IMR-90 (cell line): Measurements from ENCODE around the gene FANK1. TPM values are rescaled to one million over a fixed set of nuclear protein-coding genes. Genes with fewer than 3 reads are reported as not detected.

ENCODE experiments used
- ATAC-seq: fragments of 200-7000 bp; cut with Tn5 transposase; 2 replicates; pipeline ENCODE4 v1.9.1; 2020; ENCODE audit warnings: low read depth, mild to moderate bottlenecking, moderate library complexity
- BruUV-seq: library from RNA; stranded (reverse); fragments of 400-500 nt; replicated peaks from 2 replicates; lab custom pipeline; 2021; lab: Mats Ljungman, UMichigan
- CTCF ChIA-PET: fragments of 300-600 bp; formaldehyde crosslinking; extraction: SDS; loops from one replicate; lab custom pipeline; 2021; ENCODE audit warnings: antibody characterized with exemption; lab: Yijun Ruan, JAX
- POLR2A ChIA-PET: fragments of 300-600 bp; sonication (Branson Sonifier 250); formaldehyde crosslinking; loops from one replicate; lab custom pipeline; 2022; ENCODE audit warnings: antibody characterized with exemption; ENCODE audit not compliant: unreplicated experiment; lab: Charles Lee
- DNase-seq: peaks from one replicate; pipeline ENCODE4 v3.0.0; 2013
- H2AFZ ChIP-seq: replicated peaks from 2 replicates; pipeline ENCODE3; 2013; ENCODE audit warnings: low read length, mild to moderate bottlenecking; ENCODE audit not compliant: poor library complexity
- H2AK5ac ChIP-seq: 2 replicates; pipeline ENCODE4 v1.6.1; 2013; ENCODE audit warnings: low read depth, low read length, inconsistent platforms
- H2AK9ac ChIP-seq: replicated peaks from 2 replicates; pipeline ENCODE3; 2013; ENCODE audit warnings: mild to moderate bottlenecking, low read depth, low read length, moderate library complexity; ENCODE audit not compliant: poor library complexity
- H2BK120ac ChIP-seq: 2 replicates; pipeline ENCODE4 v1.6.1; 2013; ENCODE audit warnings: low read depth, low read length, inconsistent platforms
- H2BK15ac ChIP-seq: 3 replicates; pipeline ENCODE4 v1.6.1; 2013; ENCODE audit warnings: low read depth, low read length, inconsistent platforms
- H2BK20ac ChIP-seq: 2 replicates; pipeline ENCODE4 v1.6.1; 2013; ENCODE audit warnings: low read depth, mild to moderate bottlenecking, inconsistent platforms, low read length, moderate library complexity
- H2BK5ac ChIP-seq: 2 replicates; pipeline ENCODE4 v1.6.1; 2013; ENCODE audit warnings: mild to moderate bottlenecking, low read depth, low read length, inconsistent platforms; ENCODE audit not compliant: poor library complexity, severe bottlenecking
- H3K14ac ChIP-seq: replicated peaks from 2 replicates; pipeline ENCODE4 v1.6.1; 2013; ENCODE audit warnings: low read depth, low read length, inconsistent platforms
- H3K18ac ChIP-seq: 2 replicates; pipeline ENCODE4 v1.6.1; 2013; ENCODE audit warnings: low read depth, low read length, control low read depth
- H3K23ac ChIP-seq: 2 replicates; pipeline ENCODE4 v1.6.1; 2013; ENCODE audit warnings: low read depth, low read length, inconsistent platforms
- H3K27ac ChIP-seq: 2 replicates; pipeline ENCODE4 v1.5.1; 2013; ENCODE audit warnings: mild to moderate bottlenecking, control low read depth, low read length; ENCODE audit not compliant: insufficient read depth
- H3K27me3 ChIP-seq: 2 replicates; pipeline ENCODE4 v1.6.1; 2013; ENCODE audit warnings: low read length; ENCODE audit not compliant: control insufficient read depth, insufficient read depth
- H3K36me3 ChIP-seq: 2 replicates; pipeline ENCODE4 v1.6.1; 2013; ENCODE audit warnings: low read length, mixed read lengths; ENCODE audit not compliant: control insufficient read depth, insufficient read depth
- H3K4ac ChIP-seq: 2 replicates; pipeline ENCODE4 v1.6.1; 2013; ENCODE audit warnings: low read depth, low read length, inconsistent platforms
- H3K4me1 ChIP-seq: 2 replicates; pipeline ENCODE4 v1.6.1; 2013; ENCODE audit warnings: low read length, mixed read lengths; ENCODE audit not compliant: control insufficient read depth, insufficient read depth
- H3K4me2 ChIP-seq: 2 replicates; pipeline ENCODE4 v1.6.1; 2013; ENCODE audit warnings: low read depth, mild to moderate bottlenecking, control low read depth, low read length, moderate library complexity
- H3K4me3 ChIP-seq: 2 replicates; pipeline ENCODE4 v1.5.1; 2013; ENCODE audit warnings: low read depth, mild to moderate bottlenecking, control low read depth, low read length, moderate library complexity; ENCODE audit not compliant: insufficient read depth
- H3K56ac ChIP-seq: 2 replicates; pipeline ENCODE4 v1.6.1; 2013; ENCODE audit warnings: low read length, inconsistent platforms; ENCODE audit not compliant: insufficient read depth; ENCODE audit errors: extremely low read depth
- H3K79me1 ChIP-seq, 2 experiments: 2 replicates each; pipeline ENCODE4 v1.6.1; 2013; ENCODE audit warnings: low read length in 2 of 2, inconsistent platforms in 1 of 2, low read depth in 1 of 2
- H3K9ac ChIP-seq: 2 replicates; pipeline ENCODE4 v1.6.1; 2013; ENCODE audit warnings: low read depth, low read length, control low read depth
- H3K9me1 ChIP-seq: 2 replicates; pipeline ENCODE4 v1.6.1; 2013; ENCODE audit warnings: low read length, inconsistent platforms; ENCODE audit not compliant: insufficient read depth
- H3K9me3 ChIP-seq: 2 replicates; pipeline ENCODE4 v1.6.1; 2013; ENCODE audit warnings: low read length; ENCODE audit not compliant: control insufficient read depth, insufficient read depth
- H4K20me1 ChIP-seq: 2 replicates; pipeline ENCODE4 v1.6.1; 2013; ENCODE audit warnings: low read length, inconsistent platforms; ENCODE audit not compliant: insufficient read depth
- H4K5ac ChIP-seq: 2 replicates; pipeline ENCODE4 v1.6.1; 2013; ENCODE audit warnings: mild to moderate bottlenecking, low read depth, low read length, control low read depth
- H4K8ac ChIP-seq, 2 experiments: 2 replicates each; pipeline ENCODE4 v1.6.1; 2013; ENCODE audit warnings: low read depth in 2 of 2, low read length in 2 of 2, control low read depth in 1 of 2, inconsistent platforms in 1 of 2
- H4K91ac ChIP-seq: 2 replicates; pipeline ENCODE4 v1.6.1; 2013; ENCODE audit warnings: low read depth, low read length, inconsistent platforms; ENCODE audit not compliant: insufficient read depth
- MAZ ChIP-seq: IDR thresholded peaks from 2 replicates; pipeline ENCODE4 v1.6.1; 2012; ENCODE audit warnings: low read depth, mild to moderate bottlenecking, low read length, improper control_type of control experiment, moderate library complexity, borderline replicate concordance
- RAD21 ChIP-seq: IDR thresholded peaks from 2 replicates; pipeline ENCODE4 v1.6.1; 2012; ENCODE audit warnings: low read length, improper control_type of control experiment
- SMC3 ChIP-seq: fragments of 150-350 bp; IDR thresholded peaks from 2 replicates; pipeline ENCODE4 v1.6.1; 2016; ENCODE audit warnings: low read depth, mild to moderate bottlenecking, antibody characterized with exemption, low read length, moderate library complexity
- WGBS, 2 experiments: methylation state at CpG; one replicate each; pipeline versions ENCODE4 v1.1.5 to v1.1.7; 2013; ENCODE audit warnings: missing lambda C conversion rate in 2 of 2; ENCODE audit not compliant: insufficient read length in 1 of 2; ENCODE audit errors: extremely low coverage in 2 of 2; 5-methylcytosine and 5-hydroxymethylcytosine counted together
- dilution Hi-C: fragments of 300-500 bp; cut with HindIII; formaldehyde crosslinking; loops from one replicate; pipeline ENCODE4 v1.14.3; 2018; ENCODE audit warnings: low sequenced_read_pairs; ENCODE audit not compliant: unreplicated experiment
- in situ Hi-C: fragments of 300-500 bp; cut with MboI; formaldehyde crosslinking; loops from 3 replicates; pipeline ENCODE4 v1.14.3; 2019; ENCODE audit warnings: low sequenced_read_pairs, inconsistent platforms, mixed read lengths
- intact Hi-C: fragments of 100-400 bp; cut with micrococcal nuclease; formaldehyde crosslinking; loops from 2 replicates; pipeline ENCODE4 v1.10.0; 2022
- polyA plus RNA-seq, 3 experiments: library from polyadenylated mRNA; depleted of rRNA; stranded (reverse); fragments of >200 nt; gene quantifications; 2 replicates each; pipeline ENCODE4 v1.2.3, GENCODE V29; 2012; ENCODE audit warnings: low replicate concordance in 1 of 3
- total RNA-seq: library from RNA; depleted of rRNA; stranded (reverse); fragments of >200 nt; gene quantifications from 2 replicates; pipeline ENCODE4 v1.2.3, GENCODE V29; 2012
- TF ChIP-seq, protein P1 (sequence below): conservative IDR thresholded peaks from 2 replicates; pipeline ENCODE4 v1.5.1; 2012; ENCODE audit warnings: mild to moderate bottlenecking, low read depth, low read length, improper control_type of control experiment

Gene FANK1
- total and polyA plus RNA-seq, 2 of the 4 experiments (the other 2 are of a cell fraction), result 0.90 to 2.2 TPM

DNA sequence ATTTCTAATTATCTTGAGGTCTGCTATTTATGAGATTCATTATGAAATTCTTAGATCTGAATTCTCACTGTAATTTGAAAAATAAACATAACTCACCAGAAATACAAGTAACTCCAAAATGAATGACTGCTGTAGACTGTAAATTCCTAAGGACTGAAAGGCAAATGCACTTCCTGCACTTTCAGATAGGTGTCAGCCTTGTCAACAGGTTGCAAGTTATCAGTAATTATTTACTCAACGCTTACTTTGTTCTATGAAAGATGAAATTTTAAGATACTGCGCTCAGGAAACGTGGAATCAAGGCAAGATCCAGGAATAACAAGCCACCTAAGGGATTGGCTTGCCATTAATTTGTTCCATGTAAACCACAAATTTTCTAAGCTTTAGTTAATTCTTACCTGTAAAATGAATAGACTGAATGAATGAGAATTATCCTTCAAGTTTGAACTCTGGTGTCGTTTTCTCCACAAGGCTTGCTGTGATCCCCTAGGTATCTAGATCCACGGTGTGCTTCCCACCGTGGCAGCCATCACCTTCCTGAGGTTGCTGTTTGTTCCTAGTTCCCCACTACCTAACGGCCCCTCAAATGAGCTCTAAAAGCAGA lies 27.9 kb upstream of the FANK1 start:
- Histone ChIP-seq H2AK9ac (no peak overlapping the region), H3K27me3 (no peaks in the 10 kb centered on the region), H2BK5ac (no peak overlapping the region), H3K9me1 (peaks cover 2% of the 10 kb centered on the region; the same call in 1 of the 2 replicates), H4K91ac (no peak overlapping the region), H3K14ac (no peak overlapping the region), H2AK5ac (no peak overlapping the region), H3K4me2 (no peak overlapping the region), H3K4ac (no peak overlapping the region), H3K9ac (no peak overlapping the region), H3K23ac (no peak overlapping the region), H3K9me3 (no peaks in the 10 kb centered on the region), H3K4me1 (peaks cover 13% of the 10 kb centered on the region), H3K18ac (no peak overlapping the region), H4K5ac (no peak overlapping the region), H2AFZ (no peak overlapping the region), H2BK15ac (no peak overlapping the region), H3K4me3 (no peak overlapping the region), H2BK20ac (no peak overlapping the region), H3K27ac (no peak overlapping the region), H3K79me1 (peaks cover 0 to 6% of the 10 kb centered on the region in 2 experiments; a peak in 1 of 4 replicates), H3K56ac (no peak overlapping the region), H3K36me3 (peaks cover 14% of the 10 kb centered on the region), H4K20me1 (peaks cover 7% of the 10 kb centered on the region; the same call in 1 of the 2 replicates), H4K8ac (no peak overlapping the region), H2BK120ac (no peak overlapping the region)
- ChIA-PET POLR2A (interaction anchor here (0.7 kb wide), 1 partner anchor 14 kb away, joined by 3 read pairs; no protein-coding TSS in a partner anchor), CTCF (interaction anchor here (0.6 to 2.2 kb wide), 3 partner anchors 13 to 1467 kb away, joined by 3 to 11 read pairs (median 4); no protein-coding TSS in a partner anchor)
- dilution Hi-C loops, result no loop called here
- intact Hi-C loops, result loop anchor here (1.0 to 5.0 kb wide), 4 partner anchors 114 to 879 kb away; no protein-coding TSS in a partner anchor
- in situ Hi-C loops, result no loop called here
- no CpG with 5 or more reads among the region's 7 CpGs for whole genome bisulfite sequencing, 2 experiments
- peak; percentile 65 for DNase-seq
- TF ChIP-seq SMC3 (peak; percentile 55; the same call in 1 of the 2 replicates), RAD21 (peak; percentile 87), MAZ (no peak)
- TF ChIP-seq, protein P1, sequence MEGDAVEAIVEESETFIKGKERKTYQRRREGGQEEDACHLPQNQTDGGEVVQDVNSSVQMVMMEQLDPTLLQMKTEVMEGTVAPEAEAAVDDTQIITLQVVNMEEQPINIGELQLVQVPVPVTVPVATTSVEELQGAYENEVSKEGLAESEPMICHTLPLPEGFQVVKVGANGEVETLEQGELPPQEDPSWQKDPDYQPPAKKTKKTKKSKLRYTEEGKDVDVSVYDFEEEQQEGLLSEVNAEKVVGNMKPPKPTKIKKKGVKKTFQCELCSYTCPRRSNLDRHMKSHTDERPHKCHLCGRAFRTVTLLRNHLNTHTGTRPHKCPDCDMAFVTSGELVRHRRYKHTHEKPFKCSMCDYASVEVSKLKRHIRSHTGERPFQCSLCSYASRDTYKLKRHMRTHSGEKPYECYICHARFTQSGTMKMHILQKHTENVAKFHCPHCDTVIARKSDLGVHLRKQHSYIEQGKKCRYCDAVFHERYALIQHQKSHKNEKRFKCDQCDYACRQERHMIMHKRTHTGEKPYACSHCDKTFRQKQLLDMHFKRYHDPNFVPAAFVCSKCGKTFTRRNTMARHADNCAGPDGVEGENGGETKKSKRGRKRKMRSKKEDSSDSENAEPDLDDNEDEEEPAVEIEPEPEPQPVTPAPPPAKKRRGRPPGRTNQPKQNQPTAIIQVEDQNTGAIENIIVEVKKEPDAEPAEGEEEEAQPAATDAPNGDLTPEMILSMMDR, result peak; percentile 75
- BruUV-seq, result no TSS peak
- peak; percentile 44; the same call in 1 of the 2 replicates for ATAC-seq
